GM23248 (cell line): ENCODE results near the gene KCNH6. TPM values are rescaled to one million over a fixed set of nuclear protein-coding genes. Genes with fewer than 3 reads are reported as not detected.

ENCODE experiments used
- DNase-seq: peaks from one replicate; pipeline ENCODE4 v3.0.0-alpha.2; 2015
- H2AFZ ChIP-seq: fragments of 200-600 bp; sonication (generic); 2 replicates; pipeline ENCODE4 v1.6.1; 2016; ENCODE audit warnings: antibody characterized with exemption
- H3F3A ChIP-seq: fragments of 200-600 bp; sonication (generic); 2 replicates; pipeline ENCODE4 v1.6.1; 2016; ENCODE audit warnings: mild to moderate bottlenecking, antibody characterized with exemption, mixed run types; ENCODE audit not compliant: insufficient read depth
- H3K27ac ChIP-seq: fragments of 200-600 bp; sonication (generic); 2 replicates; pipeline ENCODE4 v1.5.1; 2016; ENCODE audit warnings: mild to moderate bottlenecking
- H3K27me3 ChIP-seq: fragments of 200-600 bp; sonication (generic); replicated peaks from 2 replicates; pipeline ENCODE4 v1.6.1; 2016; ENCODE audit warnings: mild to moderate bottlenecking; ENCODE audit not compliant: insufficient read depth
- H3K36me3 ChIP-seq: fragments of 200-600 bp; sonication (generic); 2 replicates; pipeline ENCODE4 v1.6.1; 2016; ENCODE audit warnings: low read depth, mild to moderate bottlenecking
- H3K4me1 ChIP-seq: fragments of 200-600 bp; sonication (generic); 2 replicates; pipeline ENCODE4 v1.6.1; 2016; ENCODE audit warnings: mild to moderate bottlenecking; ENCODE audit not compliant: insufficient read depth
- H3K4me2 ChIP-seq: fragments of 200-600 bp; sonication (generic); one replicate; pipeline ENCODE4 v1.6.1; 2016; ENCODE audit warnings: mild to moderate bottlenecking; ENCODE audit not compliant: unreplicated experiment
- H3K4me3 ChIP-seq: fragments of 200-600 bp; sonication (generic); 2 replicates; pipeline ENCODE4 v1.5.1; 2016; ENCODE audit warnings: mild to moderate bottlenecking
- H3K79me2 ChIP-seq: fragments of 200-600 bp; sonication (generic); 2 replicates; pipeline ENCODE4 v1.6.1; 2016; ENCODE audit warnings: mild to moderate bottlenecking; ENCODE audit not compliant: insufficient read depth
- H3K9ac ChIP-seq: fragments of 200-600 bp; sonication (generic); 2 replicates; pipeline ENCODE4 v1.6.1; 2016; ENCODE audit warnings: mild to moderate bottlenecking
- H3K9me2 ChIP-seq: fragments of 200-600 bp; sonication (generic); 2 replicates; pipeline ENCODE4 v1.6.1; 2016; ENCODE audit warnings: mixed run types, mild to moderate bottlenecking, moderate library complexity; ENCODE audit not compliant: insufficient read depth
- H3K9me3 ChIP-seq: fragments of 200-600 bp; sonication (generic); one replicate; pipeline ENCODE4 v1.6.1; 2017; ENCODE audit warnings: low read depth
- H4K20me1 ChIP-seq: fragments of 200-600 bp; sonication (generic); 2 replicates; pipeline ENCODE4 v1.6.0; 2016; ENCODE audit not compliant: insufficient read depth
- EZH2 ChIP-seq: fragments of 200-600 bp; sonication (generic); IDR thresholded peaks from 2 replicates; pipeline ENCODE4 v1.6.1; 2018; ENCODE audit warnings: antibody characterized with exemption, mild to moderate bottlenecking; ENCODE audit not compliant: insufficient read depth, poor library complexity, severe bottlenecking
- EZH2phosphoT487 ChIP-seq: fragments of 200-600 bp; sonication (generic); IDR thresholded peaks from 2 replicates; pipeline ENCODE4 v1.6.1; 2018; ENCODE audit warnings: antibody characterized with exemption, moderate library complexity, mild to moderate bottlenecking, low read depth; ENCODE audit not compliant: insufficient read depth
- WGBS, 2 experiments: methylation state at CpG; one replicate each; pipeline ENCODE4 v1.1.6; 2015 to 2017; ENCODE audit warnings: low lambda C conversion rate in 2 of 2, low coverage in 1 of 2; ENCODE audit errors: missing lambda C conversion rate in 2 of 2; 5-methylcytosine and 5-hydroxymethylcytosine counted together
- in situ Hi-C: fragments of 300-500 bp; cut with MboI; formaldehyde crosslinking; loops from 2 replicates; pipeline ENCODE4 v1.15.0; 2020
- polyA plus RNA-seq: library from polyadenylated mRNA; unstranded; fragments of >200 nt; fragmentation: Nextera tagmentation; extraction: Ambion mirVana; gene quantifications from 2 replicates; pipeline ENCODE4 v1.2.1, GENCODE V29; 2016
- total RNA-seq: library from RNA; depleted of rRNA; stranded (reverse); fragments of >200 nt; shearing (Covaris generic); gene quantifications from 2 replicates; pipeline ENCODE4 v1.2.3, GENCODE V29; 2014

The KCNH6 gene
- total and polyA plus RNA-seq, 2 experiments from 2014 or later = not detected

- no peak overlapping the region for H3K4me3 ChIP-seq
- no peaks in the 10 kb centered on the region for H3K79me2 ChIP-seq
- no peaks in the 10 kb centered on the region for H3K9me2 ChIP-seq
- no peak for DNase-seq
- H3K4me1 ChIP-seq = no peaks in the 10 kb centered on the region
- H2AFZ ChIP-seq = no peak overlapping the region
- H3K4me2 ChIP-seq = no peak overlapping the region
- H3K27ac ChIP-seq = no peak overlapping the region
- no peaks in the 10 kb centered on the region for H3F3A ChIP-seq
- 91 to 92% methylated on average over 9 of the region's 9 CpGs for WGBS, 2 experiments
- in situ Hi-C loops = no loop called here
- TF ChIP-seq EZH2 (no peak), EZH2phosphoT487 (no peak)
- no peak overlapping the region for H3K9ac ChIP-seq
- peaks cover 22% of the 10 kb centered on the region for H3K27me3 ChIP-seq
- H3K36me3 ChIP-seq = no peaks in the 10 kb centered on the region
- no peaks in the 10 kb centered on the region for H3K9me3 ChIP-seq
- H4K20me1 ChIP-seq = no peaks in the 10 kb centered on the region
These were observed 19.0 kb downstream of the KCNH6 start for GRCh38 chr17:63542218-63542545.

- no peak overlapping the region for H3K4me2 ChIP-seq
- in situ Hi-C loops = no loop called here
- no peak overlapping the region for H3K27ac ChIP-seq
- peaks cover 13% of the 10 kb centered on the region for H3K27me3 ChIP-seq
- H3K79me2 ChIP-seq = no peaks in the 10 kb centered on the region
- no peaks in the 10 kb centered on the region for H3F3A ChIP-seq
- no peak for DNase-seq
- no peaks in the 10 kb centered on the region for H3K36me3 ChIP-seq
- no peaks in the 10 kb centered on the region for H4K20me1 ChIP-seq
- no peak overlapping the region for H2AFZ ChIP-seq
- no peak overlapping the region for H3K9ac ChIP-seq
- H3K4me1 ChIP-seq = no peaks in the 10 kb centered on the region
- TF ChIP-seq EZH2phosphoT487 = no peak
- TF ChIP-seq EZH2 = no peak
- H3K9me2 ChIP-seq = no peaks in the 10 kb centered on the region
- no peak overlapping the region for H3K4me3 ChIP-seq
- no peaks in the 10 kb centered on the region for H3K9me3 ChIP-seq
- 30 to 33% methylated on average over 12 to 15 of the region's 15 CpGs for WGBS, 2 experiments
These were observed 20.0 kb downstream of the KCNH6 start for GRCh38 chr17:63542942-63543821.

- H4K20me1 ChIP-seq = no peaks in the 10 kb centered on the region
- in situ Hi-C loops = no loop called here
- no peaks in the 10 kb centered on the region for H3K9me2 ChIP-seq
- H2AFZ ChIP-seq = no peak overlapping the region
- H3K79me2 ChIP-seq = no peaks in the 10 kb centered on the region
- DNase-seq = no peak
- no peak overlapping the region for H3K4me2 ChIP-seq
- H3K27me3 ChIP-seq = peaks cover 6% of the 10 kb centered on the region; the same call in 1 of the 2 replicates
- no peak overlapping the region for H3K4me3 ChIP-seq
- no peak overlapping the region for H3K9ac ChIP-seq
- no peaks in the 10 kb centered on the region for H3K36me3 ChIP-seq
- H3K27ac ChIP-seq = no peak overlapping the region
- no peaks in the 10 kb centered on the region for H3F3A ChIP-seq
- H3K4me1 ChIP-seq = no peaks in the 10 kb centered on the region
- H3K9me3 ChIP-seq = no peaks in the 10 kb centered on the region
- TF ChIP-seq EZH2 = no peak
- TF ChIP-seq EZH2phosphoT487 = no peak
These were observed 20.8 kb downstream of the KCNH6 start for GRCh38 chr17:63543822-63544420.

- no peaks in the 10 kb centered on the region for H3K36me3 ChIP-seq
- no peak overlapping the region for H2AFZ ChIP-seq
- TF ChIP-seq EZH2phosphoT487 (no peak), EZH2 (no peak)
- 76 to 82% methylated on average over 13 of the region's 13 CpGs for WGBS, 2 experiments
- no peaks in the 10 kb centered on the region for H3F3A ChIP-seq
- H3K9me3 ChIP-seq = no peaks in the 10 kb centered on the region
- no peaks in the 10 kb centered on the region for H3K27me3 ChIP-seq
- no peak overlapping the region for H3K9ac ChIP-seq
- H4K20me1 ChIP-seq = no peaks in the 10 kb centered on the region
- no peak overlapping the region for H3K27ac ChIP-seq
- no peaks in the 10 kb centered on the region for H3K9me2 ChIP-seq
- no peak for DNase-seq
- no peak overlapping the region for H3K4me2 ChIP-seq
- no peaks in the 10 kb centered on the region for H3K79me2 ChIP-seq
- 0 out of 2 replicates have a peak, but pooled peaks cover 4% of the 10 kb centered on the region for H3K4me1 ChIP-seq
- in situ Hi-C loops = no loop called here
- H3K4me3 ChIP-seq = no peak overlapping the region
These were observed 21.5 kb downstream of the KCNH6 start for GRCh38 chr17:63544467-63545301.
